Peyer's patch (tissue), 4 donors: Measurements from ENCODE around the gene RFX8.

ENCODE experiments used
- CTCF ChIP-seq, 6 experiments: fragments of 450-650 bp in 4 of 6; fragments of 200-600 bp in 2 of 6; sonication (generic) in 1 of 6; IDR thresholded peaks; one replicate each; pipeline ENCODE4 v1.5.1; 2017 to 2019; ENCODE audit warnings: antibody characterized with exemption in 6 of 6, mild to moderate bottlenecking in 3 of 6, moderate library complexity in 1 of 6
- POLR2A ChIP-seq, 2 donors: fragments of 450-650 bp; IDR thresholded peaks; one replicate each; pipeline ENCODE4 v1.5.1; 2017; ENCODE audit warnings: antibody characterized with exemption in 2 of 2, mild to moderate bottlenecking in 2 of 2, moderate library complexity in 2 of 2

- TF ChIP-seq CTCF (IDR thresholded peaks at IDR 0.05): no peak
- no peak for TF ChIP-seq POLR2A (IDR thresholded peaks at IDR 0.05)
Observed at GRCh38 chr2:101420623-101421022, 54.3 kb downstream of the RFX8 start.
